Endodermal cell (in vitro differentiated cells): Measurements from ENCODE around the gene REPS2. TPM values are rescaled to one million over a fixed set of nuclear protein-coding genes. Genes with fewer than 3 reads are reported as not detected.

ENCODE experiments used
- DNase-seq: peaks from one replicate; pipeline ENCODE4 v3.0.0-alpha.2; 2017
- H3K27ac ChIP-seq: 2 replicates; pipeline ENCODE4 v1.5.1; 2013; ENCODE audit warnings: mild to moderate bottlenecking, low read depth, low read length, moderate library complexity
- H3K27me3 ChIP-seq: 2 replicates; pipeline ENCODE4 v1.6.1; 2013; ENCODE audit warnings: mild to moderate bottlenecking, low read length, moderate library complexity; ENCODE audit not compliant: insufficient read depth, control insufficient read depth, poor library complexity, severe bottlenecking
- H3K36me3 ChIP-seq: 2 replicates; pipeline ENCODE4 v1.7.0; 2013; ENCODE audit warnings: mild to moderate bottlenecking, low read length, moderate library complexity; ENCODE audit not compliant: control insufficient read depth, insufficient read depth
- H3K4me1 ChIP-seq: one replicate; pipeline ENCODE4 v1.7.0; 2013; ENCODE audit warnings: low read length; ENCODE audit not compliant: control insufficient read depth, insufficient read depth
- H3K4me3 ChIP-seq: 2 replicates; pipeline ENCODE4 v1.5.1; 2013; ENCODE audit warnings: mild to moderate bottlenecking, low read length, moderate library complexity
- H3K9ac ChIP-seq: 2 replicates; pipeline ENCODE4 v1.6.1; 2013; ENCODE audit warnings: mild to moderate bottlenecking, low read length, moderate library complexity; ENCODE audit not compliant: poor library complexity, severe bottlenecking; ENCODE audit errors: extremely low read depth
- H3K9me3 ChIP-seq: 2 replicates; pipeline ENCODE4 v1.6.1; 2013; ENCODE audit warnings: mild to moderate bottlenecking, low read length, moderate library complexity; ENCODE audit not compliant: control insufficient read depth
- H3K27ac Mint-ChIP-seq: 2 replicates; pipeline ENCODE4 v1.8.0; 2020; ENCODE audit warnings: mixed read lengths
- H3K27me3 Mint-ChIP-seq: 2 replicates; pipeline ENCODE4 v1.8.0; 2021; ENCODE audit warnings: mild to moderate bottlenecking, mixed read lengths; ENCODE audit not compliant: insufficient read depth
- H3K36me3 Mint-ChIP-seq: 2 replicates; pipeline ENCODE4 v1.8.0; 2020; ENCODE audit warnings: low read depth, mixed read lengths
- H3K4me1 Mint-ChIP-seq: 2 replicates; pipeline ENCODE4 v1.8.0; 2020; ENCODE audit warnings: mixed read lengths
- H3K4me3 Mint-ChIP-seq: 2 replicates; pipeline ENCODE4 v1.8.0; 2020; ENCODE audit warnings: mild to moderate bottlenecking, moderate library complexity, mixed read lengths
- H3K9me3 Mint-ChIP-seq: 2 replicates; pipeline ENCODE4 v1.8.0; 2020; ENCODE audit warnings: mild to moderate bottlenecking, mixed read lengths
- WGBS, 2 experiments: methylation state at CpG; one replicate each; pipeline versions ENCODE4 v1.1.5 to v1.1.7; 2013; ENCODE audit warnings: missing lambda C conversion rate in 2 of 2, mixed read lengths in 1 of 2; ENCODE audit not compliant: insufficient coverage in 1 of 2, insufficient read length in 1 of 2; 5-methylcytosine and 5-hydroxymethylcytosine counted together
- total RNA-seq, 2 donors: library from RNA; stranded (reverse); fragmentation: NEBNext Ultra II Directional in 1 of 2; extraction: Animal tissue kit (Norgen Biotek cat#: 25700) in 1 of 2; gene quantifications; 2 replicates in 1 of 2; 3 replicates in 1 of 2; pipeline ENCODE4 v1.2.1, GENCODE V29; 2021
- TF ChIP-seq, protein P1 (sequence below): fragments of 200-600 bp; sonication (generic); conservative IDR thresholded peaks from 2 replicates; pipeline ENCODE4 v1.5.0; 2021; ENCODE audit warnings: antibody characterized with exemption, mild to moderate bottlenecking

REPS2 gene
- total RNA-seq, 2 donors from 2014 or later: 4.3 to 16.6 TPM

DNA sequence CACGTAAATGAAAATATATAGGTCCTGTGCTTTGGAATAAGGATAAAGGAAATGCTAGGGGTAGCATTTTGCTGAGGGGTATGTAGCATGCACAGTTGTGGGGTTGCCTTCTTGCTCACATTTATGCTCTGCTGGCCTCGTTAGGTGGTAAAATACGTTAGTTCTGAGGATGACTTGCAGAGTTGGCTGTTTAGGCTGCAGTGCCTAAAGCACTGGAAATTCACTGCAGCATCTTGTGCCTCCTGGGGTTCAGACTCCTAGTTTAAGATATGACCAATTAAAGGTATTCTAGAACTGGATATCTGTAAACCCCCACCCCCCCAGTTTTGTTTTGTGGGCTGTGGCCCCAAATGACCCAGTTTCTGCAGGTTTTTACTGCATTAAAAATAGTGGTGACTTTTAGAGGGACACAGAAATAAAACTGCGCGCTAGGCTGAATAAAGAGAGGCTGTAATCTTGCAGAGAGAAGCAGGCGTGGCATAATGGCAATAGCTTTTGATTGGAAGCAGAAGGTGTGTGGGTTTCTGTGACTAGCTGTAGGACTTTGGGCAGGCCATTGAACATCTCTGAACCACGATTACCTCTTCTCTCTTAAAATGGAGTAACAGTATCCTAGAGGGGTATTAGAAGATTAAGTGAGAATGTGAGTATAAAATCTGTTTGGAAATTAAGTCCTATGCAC, 79.3 kb downstream of the REPS2 start:
- Histone ChIP-seq H3K4me3 (no peak overlapping the region), H3K27ac (no peak overlapping the region), H3K9me3 (no peaks in the 10 kb centered on the region), H3K27me3 (no peaks in the 10 kb centered on the region), H3K4me1 (no peaks in the 10 kb centered on the region), H3K36me3 (no peaks in the 10 kb centered on the region), H3K9ac (no peak overlapping the region)
- Mint-ChIP-seq H3K9me3 (no peaks in the 10 kb centered on the region), H3K27me3 (no peaks in the 10 kb centered on the region), H3K27ac (no peak overlapping the region), H3K36me3 (no peaks in the 10 kb centered on the region), H3K4me1 (peaks cover 6% of the 10 kb centered on the region), H3K4me3 (no peak overlapping the region)
- TF ChIP-seq, protein P1, sequence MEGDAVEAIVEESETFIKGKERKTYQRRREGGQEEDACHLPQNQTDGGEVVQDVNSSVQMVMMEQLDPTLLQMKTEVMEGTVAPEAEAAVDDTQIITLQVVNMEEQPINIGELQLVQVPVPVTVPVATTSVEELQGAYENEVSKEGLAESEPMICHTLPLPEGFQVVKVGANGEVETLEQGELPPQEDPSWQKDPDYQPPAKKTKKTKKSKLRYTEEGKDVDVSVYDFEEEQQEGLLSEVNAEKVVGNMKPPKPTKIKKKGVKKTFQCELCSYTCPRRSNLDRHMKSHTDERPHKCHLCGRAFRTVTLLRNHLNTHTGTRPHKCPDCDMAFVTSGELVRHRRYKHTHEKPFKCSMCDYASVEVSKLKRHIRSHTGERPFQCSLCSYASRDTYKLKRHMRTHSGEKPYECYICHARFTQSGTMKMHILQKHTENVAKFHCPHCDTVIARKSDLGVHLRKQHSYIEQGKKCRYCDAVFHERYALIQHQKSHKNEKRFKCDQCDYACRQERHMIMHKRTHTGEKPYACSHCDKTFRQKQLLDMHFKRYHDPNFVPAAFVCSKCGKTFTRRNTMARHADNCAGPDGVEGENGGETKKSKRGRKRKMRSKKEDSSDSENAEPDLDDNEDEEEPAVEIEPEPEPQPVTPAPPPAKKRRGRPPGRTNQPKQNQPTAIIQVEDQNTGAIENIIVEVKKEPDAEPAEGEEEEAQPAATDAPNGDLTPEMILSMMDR: no peak
- DNase-seq: no peak
- WGBS, 2 experiments: 97% methylated on average over 7 of the region's 7 CpGs; no CpG with 5 or more reads in 1 of the 2 experiments

DNA sequence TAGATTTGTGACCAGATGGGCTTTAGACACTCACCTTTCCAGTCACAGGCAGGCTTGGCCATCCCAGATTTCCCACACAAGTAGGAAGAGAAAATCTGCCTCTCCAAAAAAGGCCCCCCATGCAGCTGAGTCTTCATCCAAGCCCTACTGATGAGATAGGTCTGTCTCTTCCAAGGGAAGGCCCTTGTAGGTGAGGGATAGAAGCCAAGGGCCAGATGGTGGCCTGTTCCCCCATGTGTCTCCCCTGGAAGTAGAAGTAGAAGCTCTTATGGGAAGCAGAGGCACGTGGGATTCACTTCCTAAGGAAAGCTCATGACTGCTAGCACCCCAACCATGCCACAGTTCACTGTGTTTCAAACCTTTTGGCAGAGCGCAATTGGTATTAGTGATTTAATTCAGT, 81.5 kb downstream of the REPS2 start:
- Histone ChIP-seq H3K9me3 (no peaks in the 10 kb centered on the region), H3K27ac (no peak overlapping the region), H3K9ac (no peak overlapping the region), H3K4me3 (no peak overlapping the region), H3K27me3 (no peaks in the 10 kb centered on the region), H3K4me1 (no peaks in the 10 kb centered on the region), H3K36me3 (no peaks in the 10 kb centered on the region)
- Mint-ChIP-seq H3K27ac (no peak overlapping the region), H3K4me3 (no peak overlapping the region), H3K27me3 (no peaks in the 10 kb centered on the region), H3K36me3 (no peaks in the 10 kb centered on the region), H3K4me1 (peaks cover 14% of the 10 kb centered on the region), H3K9me3 (no peaks in the 10 kb centered on the region)
- DNase-seq: no peak
- 100% methylated on average over 2 of the region's 2 CpGs; no CpG with 5 or more reads in 1 of the 2 experiments for WGBS, 2 experiments
- TF ChIP-seq, protein P1: no peak

DNA sequence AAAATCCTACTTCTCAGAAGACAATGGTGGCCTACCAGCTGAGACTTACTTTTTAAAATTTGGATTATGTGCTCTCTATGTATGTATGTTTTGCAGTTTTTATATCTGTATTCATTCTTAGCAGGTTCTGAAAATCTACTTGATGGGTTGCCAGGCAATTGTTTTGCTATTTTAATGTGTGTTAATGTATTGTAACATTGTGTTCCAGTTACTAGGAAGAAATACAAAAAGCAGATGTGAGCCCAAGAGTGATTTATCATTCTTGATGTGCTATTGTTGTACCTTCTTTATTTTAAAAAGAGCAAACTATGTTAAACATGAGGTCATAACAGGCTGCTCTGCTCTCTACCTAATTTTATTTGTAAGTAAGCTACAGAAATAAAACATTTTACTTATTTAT, 81.9 kb downstream of the REPS2 start:
- H3K27me3 Mint-ChIP-seq: no peaks in the 10 kb centered on the region
- peaks cover 14% of the 10 kb centered on the region for H3K4me1 Mint-ChIP-seq
- TF ChIP-seq, protein P1: no peak
- no peak overlapping the region for H3K27ac Mint-ChIP-seq
- H3K4me3 Mint-ChIP-seq: no peak overlapping the region
- no peaks in the 10 kb centered on the region for H3K9me3 Mint-ChIP-seq
- Histone ChIP-seq H3K27me3 (no peaks in the 10 kb centered on the region), H3K36me3 (no peaks in the 10 kb centered on the region), H3K9ac (no peak overlapping the region), H3K4me1 (no peaks in the 10 kb centered on the region), H3K9me3 (no peaks in the 10 kb centered on the region), H3K4me3 (no peak overlapping the region), H3K27ac (no peak overlapping the region)
- no peaks in the 10 kb centered on the region for H3K36me3 Mint-ChIP-seq
- DNase-seq: no peak
